ENCODE measurements around the gene FHOD3.

Gene FHOD3

GRCh38 chr18:36436387-36436786 is 138.9 kb downstream of the FHOD3 start:
- Histone ChIP-seq H3K27me3 (ENCODE audit: insufficient read depth, poor library complexity, severe bottlenecking) (no peaks in the 10 kb centered on the region), H3K4me3 (replicated peaks; ENCODE audit: insufficient read depth, low read length) (no peak overlapping the region), H3K27ac (replicated peaks) (no peak overlapping the region)
- TF ChIP-seq SPI1 (IDR thresholded peaks at IDR 0.05; ENCODE audit: borderline replicate concordance, low read depth) (no peak), GABPA (IDR thresholded peaks at IDR 0.05; ENCODE audit: low read depth) (no peak), REST (IDR thresholded peaks at IDR 0.05; ENCODE audit: insufficient replicate concordance, low read depth) (no peak), POLR2AphosphoS5 (IDR thresholded peaks at IDR 0.05; ENCODE audit: low read depth) (no peak)
- TF ChIP-seq, protein P1, sequence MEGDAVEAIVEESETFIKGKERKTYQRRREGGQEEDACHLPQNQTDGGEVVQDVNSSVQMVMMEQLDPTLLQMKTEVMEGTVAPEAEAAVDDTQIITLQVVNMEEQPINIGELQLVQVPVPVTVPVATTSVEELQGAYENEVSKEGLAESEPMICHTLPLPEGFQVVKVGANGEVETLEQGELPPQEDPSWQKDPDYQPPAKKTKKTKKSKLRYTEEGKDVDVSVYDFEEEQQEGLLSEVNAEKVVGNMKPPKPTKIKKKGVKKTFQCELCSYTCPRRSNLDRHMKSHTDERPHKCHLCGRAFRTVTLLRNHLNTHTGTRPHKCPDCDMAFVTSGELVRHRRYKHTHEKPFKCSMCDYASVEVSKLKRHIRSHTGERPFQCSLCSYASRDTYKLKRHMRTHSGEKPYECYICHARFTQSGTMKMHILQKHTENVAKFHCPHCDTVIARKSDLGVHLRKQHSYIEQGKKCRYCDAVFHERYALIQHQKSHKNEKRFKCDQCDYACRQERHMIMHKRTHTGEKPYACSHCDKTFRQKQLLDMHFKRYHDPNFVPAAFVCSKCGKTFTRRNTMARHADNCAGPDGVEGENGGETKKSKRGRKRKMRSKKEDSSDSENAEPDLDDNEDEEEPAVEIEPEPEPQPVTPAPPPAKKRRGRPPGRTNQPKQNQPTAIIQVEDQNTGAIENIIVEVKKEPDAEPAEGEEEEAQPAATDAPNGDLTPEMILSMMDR (IDR thresholded peaks at IDR 0.05; ENCODE audit: insufficient read depth, low read length) = no peak
- DNase-seq (ENCODE audit: low read depth in 1 of 2, low spot score in 1 of 2) = no peak

DNA sequence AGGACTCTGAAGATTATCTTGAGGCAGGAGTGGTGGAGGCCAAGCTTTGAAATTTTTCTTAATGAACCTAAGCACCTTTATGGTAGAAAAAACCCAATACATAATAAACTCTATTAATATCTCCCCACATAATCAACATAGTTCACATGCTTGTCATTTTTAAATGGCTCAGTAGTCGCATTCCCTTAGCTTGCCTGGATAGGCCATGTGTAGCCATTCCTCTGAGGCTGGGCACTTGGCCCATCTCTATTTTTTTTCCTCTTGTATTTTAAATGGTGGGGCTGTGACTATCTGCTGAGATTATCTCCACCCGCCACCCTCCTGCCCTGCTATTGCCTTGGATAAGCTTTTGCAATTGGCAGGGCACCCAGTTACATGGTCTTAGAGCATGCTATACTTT is 143.1 kb downstream of the FHOD3 start:
- no peak overlapping the region for H3K27ac ChIP-seq (replicated peaks)
- no peak for DNase-seq (ENCODE audit: low read depth in 1 of 2, low spot score in 1 of 2)
- no peak overlapping the region for H3K4me3 ChIP-seq (replicated peaks; ENCODE audit: insufficient read depth, low read length)
- TF ChIP-seq SPI1 (IDR thresholded peaks at IDR 0.05; ENCODE audit: borderline replicate concordance, low read depth) (no peak), GABPA (IDR thresholded peaks at IDR 0.05; ENCODE audit: low read depth) (no peak), REST (IDR thresholded peaks at IDR 0.05; ENCODE audit: insufficient replicate concordance, low read depth) (no peak), POLR2AphosphoS5 (IDR thresholded peaks at IDR 0.05; ENCODE audit: low read depth) (no peak)
- TF ChIP-seq, protein P1 (IDR thresholded peaks at IDR 0.05; ENCODE audit: insufficient read depth, low read length) = no peak
- peaks cover 6% of the 10 kb centered on the region for H3K27me3 ChIP-seq (ENCODE audit: insufficient read depth, poor library complexity, severe bottlenecking)

DNA sequence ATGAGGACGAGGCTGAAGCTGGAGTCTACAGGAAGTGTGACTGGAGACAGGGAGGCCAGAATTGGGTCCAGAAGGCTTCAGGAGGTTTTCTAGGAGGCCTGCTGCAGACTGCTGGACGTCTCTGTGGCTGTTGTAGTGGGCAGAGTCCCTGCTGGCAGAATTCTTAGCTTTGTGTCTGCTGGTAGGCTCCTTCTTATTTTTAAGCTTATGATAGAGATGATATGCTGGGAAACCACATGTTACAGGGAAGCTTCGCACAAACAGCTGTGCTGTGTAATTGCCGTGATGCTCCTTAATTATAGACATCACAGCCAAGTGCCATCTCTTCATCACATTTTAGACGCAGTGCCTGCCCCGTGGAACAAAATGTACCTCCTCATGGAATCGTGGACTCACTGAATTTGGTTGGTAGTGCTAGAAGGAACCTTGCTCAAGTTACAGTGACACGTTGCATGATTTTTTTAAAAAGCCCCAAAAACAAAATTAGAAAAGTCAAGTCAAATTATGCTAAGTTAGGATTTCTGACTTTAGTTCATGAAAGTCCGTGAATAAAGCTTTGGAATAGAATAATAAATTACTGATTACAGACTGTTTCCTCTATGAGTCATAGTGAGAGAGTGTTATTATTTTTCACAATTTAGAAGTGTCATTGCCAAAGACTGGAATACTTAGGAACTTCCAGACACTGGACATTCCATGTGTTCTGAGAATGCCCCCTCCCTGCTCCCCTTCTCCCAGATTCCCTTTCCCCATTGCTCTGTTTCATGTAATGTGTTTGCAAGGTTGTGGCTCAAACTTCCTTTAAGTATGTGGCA is 144.1 kb downstream of the FHOD3 start:
- TF ChIP-seq, protein P1 (IDR thresholded peaks at IDR 0.05; ENCODE audit: insufficient read depth, low read length) = no peak
- TF ChIP-seq SPI1 (IDR thresholded peaks at IDR 0.05; ENCODE audit: borderline replicate concordance, low read depth) (no peak), GABPA (IDR thresholded peaks at IDR 0.05; ENCODE audit: low read depth) (no peak), POLR2AphosphoS5 (IDR thresholded peaks at IDR 0.05; ENCODE audit: low read depth) (no peak), REST (IDR thresholded peaks at IDR 0.05; ENCODE audit: insufficient replicate concordance, low read depth) (no peak)
- DNase-seq (ENCODE audit: low read depth in 1 of 2, low spot score in 1 of 2) = no peak
- no peak overlapping the region for H3K27ac ChIP-seq (replicated peaks)
- peaks cover 6% of the 10 kb centered on the region for H3K27me3 ChIP-seq (ENCODE audit: insufficient read depth, poor library complexity, severe bottlenecking)
- no peak overlapping the region for H3K4me3 ChIP-seq (replicated peaks; ENCODE audit: insufficient read depth, low read length)
